Lower leg skin (tissue), 3 donors: ENCODE data around the gene BPIFA2.

Experiments used
- CTCF ChIP-seq, 3 donors: fragments of 450-650 bp; IDR thresholded peaks; one replicate each; pipeline ENCODE4 v1.5.1; 2016; ENCODE audit warnings: antibody characterized with exemption in 3 of 3, mild to moderate bottlenecking in 3 of 3, moderate library complexity in 2 of 3
- POLR2A ChIP-seq, 2 donors: fragments of 450-650 bp; IDR thresholded peaks; one replicate each; pipeline ENCODE4 v1.6.1; 2016 to 2017; ENCODE audit warnings: antibody characterized with exemption in 2 of 2, mild to moderate bottlenecking in 1 of 2, moderate library complexity in 1 of 2

- TF ChIP-seq POLR2A (IDR thresholded peaks at IDR 0.05) = no peak
- TF ChIP-seq CTCF (IDR thresholded peaks at IDR 0.05) = no peak
Observed at GRCh38 chr20:33183312-33183711, 15.4 kb downstream of the BPIFA2 start.
